Testis (tissue), 3 donors: Measurements from ENCODE around the gene GSTCD. TPM values are rescaled to one million over a fixed set of nuclear protein-coding genes. Genes with fewer than 3 reads are reported as not detected.
"Not testable (repeated sequence)": the region's sequence is repeated elsewhere in the genome, so short reads cannot be mapped to it uniquely, and the experiment has no call there.

Source experiments
- DNase-seq: peaks from one replicate; pipeline ENCODE4 v3.0.0-alpha.2; 2019
- H3K27ac ChIP-seq, 2 donors: fragments of 200-600 bp; sonication (generic); one replicate each; pipeline ENCODE4 v1.5.1; 2019
- H3K27me3 ChIP-seq: fragments of 200-600 bp; sonication (generic); one replicate; pipeline ENCODE4 v1.5.1; 2019
- H3K36me3 ChIP-seq: fragments of 200-600 bp; sonication (generic); one replicate; pipeline ENCODE4 v1.5.1; 2017; ENCODE audit warnings: low read depth; ENCODE audit errors: missing control alignments
- H3K4me1 ChIP-seq: fragments of 200-600 bp; sonication (generic); one replicate; pipeline ENCODE4 v1.5.1; 2019
- H3K4me3 ChIP-seq, 2 donors: fragments of 200-600 bp; sonication (generic); one replicate each; pipeline ENCODE4 v1.5.1; 2017 to 2019
- H3K9me3 ChIP-seq: fragments of 200-600 bp; sonication (generic); one replicate; pipeline ENCODE4 v1.5.1; 2017
- CTCF ChIP-seq, 3 experiments: fragments of 450-650 bp in 2 of 3; fragments of 200-600 bp in 1 of 3; sonication (generic) in 1 of 3; IDR thresholded peaks; one replicate each; pipeline ENCODE4 v1.5.1; 2016 to 2019; ENCODE audit warnings: antibody characterized with exemption in 3 of 3, mild to moderate bottlenecking in 2 of 3, moderate library complexity in 1 of 3
- POLR2A ChIP-seq: fragments of 450-650 bp; IDR thresholded peaks from one replicate; pipeline ENCODE4 v1.6.1; 2017; ENCODE audit warnings: antibody characterized with exemption, mild to moderate bottlenecking, moderate library complexity
- WGBS, 2 donors: methylation state at CpG; one replicate each; pipeline ENCODE4 v1.1.5; 2018; 5-methylcytosine and 5-hydroxymethylcytosine counted together
- intact Hi-C: fragments of 100-400 bp; cut with DNase I; formaldehyde crosslinking; loops from one replicate; pipeline ENCODE4 v1.15.1; 2023; ENCODE audit warnings: low total_unique reads
- polyA plus RNA-seq: library from polyadenylated mRNA; stranded (reverse); fragments of 350-450 nt; fragmentation: Illumina TruSeq; extraction: RNeasy Lipid Tissue Mini Kit (QIAGEN cat#74804); gene quantifications from one replicate; pipeline ENCODE4 v1.2.3, GENCODE V29; 2014; ENCODE audit warnings: low read depth, low replicate concordance; ENCODE audit not compliant: insufficient read depth
- total RNA-seq, 2 donors: library from RNA; depleted of rRNA; stranded (reverse); fragments of >200 nt; gene quantifications; one replicate each; pipeline ENCODE4 v1.2.3, GENCODE V29; 2016

The GSTCD gene
- total and polyA plus RNA-seq, 3 donors from 2014 or later = 18.1 to 36.5 (median 19.3) TPM

GRCh38 chr4:105838082-105838481 is 129.5 kb downstream of the GSTCD start:
- 23 to 29% methylated on average over 1 of the region's 1 CpG for WGBS, 2 donors

GRCh38 chr4:105840426-105841174 is 132.0 kb downstream of the GSTCD start:
- H3K4me3 ChIP-seq = no peak overlapping the region
- no peaks in the 10 kb centered on the region for H3K27me3 ChIP-seq
- no peaks in the 10 kb centered on the region for H3K36me3 ChIP-seq
- H3K4me1 ChIP-seq = no peaks in the 10 kb centered on the region
- no peak overlapping the region for H3K27ac ChIP-seq
- no peaks in the 10 kb centered on the region for H3K9me3 ChIP-seq
- WGBS, 2 donors = 85 to 94% methylated on average over 5 of the region's 5 CpGs
- TF ChIP-seq CTCF (IDR thresholded peaks at IDR 0.05) = no peak
- no peak for TF ChIP-seq POLR2A
- no peak for DNase-seq
- intact Hi-C loops = no loop called here

More at GRCh38 chr4:105838082-105838481, 129.5 kb downstream of the GSTCD start:
- no peak for TF ChIP-seq CTCF (IDR thresholded peaks at IDR 0.05)
- TF ChIP-seq POLR2A = no peak
- Histone ChIP-seq H3K4me3 (no peak overlapping the region), H3K9me3 (no peaks in the 10 kb centered on the region), H3K27ac (no peak overlapping the region), H3K27me3 (no peaks in the 10 kb centered on the region), H3K36me3 (no peaks in the 10 kb centered on the region), H3K4me1 (no peaks in the 10 kb centered on the region)
- DNase-seq = no peak
- intact Hi-C loops = no loop called here

GRCh38 chr4:105843941-105844340 is 135.4 kb downstream of the GSTCD start:
- WGBS, 2 donors = 71 to 96% methylated on average over 2 of the region's 2 CpGs
- Histone ChIP-seq H3K36me3 (no peaks in the 10 kb centered on the region), H3K4me1 (no peaks in the 10 kb centered on the region), H3K4me3 (no peak overlapping the region), H3K27ac (no peak overlapping the region), H3K27me3 (no peaks in the 10 kb centered on the region), H3K9me3 (no peaks in the 10 kb centered on the region)
- intact Hi-C loops = no loop called here
- TF ChIP-seq POLR2A = no peak
- no peak for TF ChIP-seq CTCF (IDR thresholded peaks at IDR 0.05)
- no peak for DNase-seq

- H3K27me3 ChIP-seq = no peaks in the 10 kb centered on the region
- no peaks in the 10 kb centered on the region for H3K36me3 ChIP-seq
- no peaks in the 10 kb centered on the region for H3K4me1 ChIP-seq
- no peak overlapping the region for H3K4me3 ChIP-seq
- H3K27ac ChIP-seq = no peak overlapping the region
- DNase-seq = no peak
- intact Hi-C loops = no loop called here
- H3K9me3 ChIP-seq = no peaks in the 10 kb centered on the region
- TF ChIP-seq POLR2A (no peak), CTCF (IDR thresholded peaks at IDR 0.05) (no peak)
- 70 to 90% methylated on average over 3 of the region's 3 CpGs for WGBS, 2 donors
Observed at GRCh38 chr4:105845559-105845958, 137.0 kb downstream of the GSTCD start.

GRCh38 chr4:105848359-105848758 is 139.8 kb downstream of the GSTCD start:
- H3K4me1 ChIP-seq, intact Hi-C loops, H3K4me3 ChIP-seq, H3K9me3 ChIP-seq, H3K36me3 ChIP-seq, H3K27me3 ChIP-seq, DNase-seq, H3K27ac ChIP-seq: not testable (repeated sequence)
- 90 to 97% methylated on average over 6 of the region's 6 CpGs for WGBS, 2 donors
